HG03457 (cell line): ENCODE data around the gene MRPL41.
A peak's percentile ranks its signal among the peaks of the same experiment; 100 is the strongest.
"Not testable (repeated sequence)": the region's sequence is repeated elsewhere in the genome, so short reads cannot be mapped to it uniquely, and the experiment has no call there.

ENCODE experiments used
- ATAC-seq: cut with Tn5 transposase; IDR thresholded peaks from one replicate; pipeline ENCODE4 v1.9.1; 2021; ENCODE audit warnings: moderate number of reproducible peaks; ENCODE audit not compliant: unreplicated experiment

Gene MRPL41

GRCh38 chr9:137550958-137551263 lies 768 bp upstream of the MRPL41 start:
- ATAC-seq = not testable (repeated sequence)

- ATAC-seq = no peak
Observed at GRCh38 chr9:137552022-137552768, 516 bp downstream of the MRPL41 start.

GRCh38 chr9:137553654-137554053 lies 2.0 kb downstream of the MRPL41 start:
- ATAC-seq = not testable (repeated sequence)

GRCh38 chr9:137554349-137554748 lies 2.7 kb downstream of the MRPL41 start:
- no peak for ATAC-seq

GRCh38 chr9:137555179-137555578 lies 3.5 kb downstream of the MRPL41 start:
- no peak for ATAC-seq

GRCh38 chr9:137556069-137556838 lies 4.6 kb downstream of the MRPL41 start:
- ATAC-seq = no peak

- no peak for ATAC-seq
Observed at GRCh38 chr9:137558127-137558526, 6.4 kb downstream of the MRPL41 start.

GRCh38 chr9:137564134-137564533 lies 12.5 kb downstream of the MRPL41 start:
- no peak for ATAC-seq

GRCh38 chr9:137564817-137565411 lies 13.2 kb downstream of the MRPL41 start:
- no peak for ATAC-seq

GRCh38 chr9:137568445-137568844 lies 16.8 kb downstream of the MRPL41 start:
- ATAC-seq = not testable (repeated sequence)

GRCh38 chr9:137569609-137570203 lies 18.0 kb downstream of the MRPL41 start:
- ATAC-seq = no peak

- no peak for ATAC-seq
Observed at GRCh38 chr9:137570566-137570965, 18.9 kb downstream of the MRPL41 start.

GRCh38 chr9:137574192-137574591 lies 22.5 kb downstream of the MRPL41 start:
- ATAC-seq = no peak

- no peak for ATAC-seq
Observed at GRCh38 chr9:137575364-137575715, 23.7 kb downstream of the MRPL41 start.

- ATAC-seq = no peak
Observed at GRCh38 chr9:137575716-137576411, 24.2 kb downstream of the MRPL41 start.

- ATAC-seq = peak; percentile 62
Observed at GRCh38 chr9:137578518-137579258, 27.0 kb downstream of the MRPL41 start, which contains the start of gene DPH7. TSS of gene DPH7 (minus strand) at chr9:137578925. CDS start at chr9:137578777, 148 bp downstream.

- ATAC-seq = no peak
Observed at GRCh38 chr9:137579259-137579604, 27.6 kb downstream of the MRPL41 start.

- ATAC-seq = no peak
Observed at GRCh38 chr9:137580209-137580953, 28.7 kb downstream of the MRPL41 start.

GRCh38 chr9:137580954-137581322 lies 29.3 kb downstream of the MRPL41 start:
- ATAC-seq = no peak
